ENCODE data around the gene TFAP2C. TPM values are rescaled to one million over a fixed set of nuclear protein-coding genes. Genes with fewer than 3 reads are reported as not detected.

Gene TFAP2C
- total and polyA plus RNA-seq, 9 of the 15 experiments (the other 6 are each of a cell fraction or from before 2014, with no cell fraction given) = 0.03 to 0.04 TPM; not detected in 7

DNA sequence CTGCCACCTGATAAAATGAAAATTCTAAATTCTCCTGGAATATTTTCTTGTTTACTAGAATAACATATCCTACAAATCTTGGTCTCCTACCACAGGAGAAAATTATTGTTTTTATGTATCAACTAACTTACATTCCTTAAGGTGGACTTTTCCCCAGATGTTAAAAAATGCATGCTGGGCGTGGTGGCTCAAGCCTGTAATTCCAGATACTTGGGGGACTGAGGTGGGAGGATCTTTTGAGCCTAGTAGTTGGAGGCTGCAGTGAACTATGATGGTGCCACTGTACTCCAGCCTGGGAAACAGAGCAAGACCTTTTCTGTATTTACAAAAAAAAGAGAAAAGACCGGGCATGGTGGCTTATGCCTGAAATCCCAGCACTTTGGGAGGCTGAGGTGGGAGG is 27.9 kb upstream of the TFAP2C start:
- peaks cover 2 to 27% of the 10 kb centered on the region in 2 experiments; a peak in 4 of 5 replicates for H3K27me3 ChIP-seq (ENCODE audit: control insufficient read depth in 2 of 2, insufficient read depth in 2 of 2, low read length in 2 of 2)
- no peak overlapping the region for H3K4me3 ChIP-seq
- ATAC-seq (no peak), DNase-seq (ENCODE audit: extremely low read depth in 1 of 4, low spot score in 3 of 4) (no peak), FAIRE-seq (no peak)
- no peaks in the 10 kb centered on the region for H3K36me3 ChIP-seq (ENCODE audit: control insufficient read depth, insufficient read depth, low read length)
- H4K20me1 ChIP-seq (replicated peaks; ENCODE audit: control insufficient read depth, insufficient read depth, low read length) = no peaks in the 10 kb centered on the region
- no peak overlapping the region for H3K9ac ChIP-seq (ENCODE audit: insufficient read depth in 1 of 2, low read depth in 2 of 2, low read length in 2 of 2)
- H3K9me3 ChIP-seq (replicated peaks; ENCODE audit: control insufficient read depth, insufficient read depth, low read depth, low read length) = no peaks in the 10 kb centered on the region
- in situ Hi-C loops (cut with MboI) = no loop called here
- no TSS peak for BruUV-seq (replicated peaks)
- no peak overlapping the region for H3K4me2 ChIP-seq (ENCODE audit: insufficient read depth, low read length)
- WGBS (ENCODE audit: insufficient coverage, low coverage, missing lambda C conversion rate) = 4% methylated on average over 2 of the region's 2 CpGs
- no peak overlapping the region for H2AFZ ChIP-seq (ENCODE audit: low read depth, low read length)
- H3K9me1 ChIP-seq (ENCODE audit: control insufficient read depth, insufficient read depth, low read length) = no peaks in the 10 kb centered on the region
- H3K27ac ChIP-seq (ENCODE audit: extremely low read depth, low read depth, low read length) = no peak overlapping the region
- H3K79me2 ChIP-seq (ENCODE audit: control insufficient read depth, insufficient read depth, low read length) = no peaks in the 10 kb centered on the region
- intact Hi-C loops (cut with micrococcal nuclease) = no loop called here
- ChIA-PET CTCF (ENCODE audit: low intra/inter-chr PET ratio) (no interaction called here), POLR2A (interaction anchor here (0.8 kb wide), 1 partner anchor 15 kb away, joined by 4 read pairs; no protein-coding TSS in a partner anchor)
- no peaks in the 10 kb centered on the region; a peak in 1 of 5 replicates for H3K4me1 ChIP-seq (replicated peaks in 1 of 2; ENCODE audit: control insufficient read depth in 2 of 2, insufficient read depth in 2 of 2, low read length in 2 of 2)
- TF ChIP-seq, protein P1, sequence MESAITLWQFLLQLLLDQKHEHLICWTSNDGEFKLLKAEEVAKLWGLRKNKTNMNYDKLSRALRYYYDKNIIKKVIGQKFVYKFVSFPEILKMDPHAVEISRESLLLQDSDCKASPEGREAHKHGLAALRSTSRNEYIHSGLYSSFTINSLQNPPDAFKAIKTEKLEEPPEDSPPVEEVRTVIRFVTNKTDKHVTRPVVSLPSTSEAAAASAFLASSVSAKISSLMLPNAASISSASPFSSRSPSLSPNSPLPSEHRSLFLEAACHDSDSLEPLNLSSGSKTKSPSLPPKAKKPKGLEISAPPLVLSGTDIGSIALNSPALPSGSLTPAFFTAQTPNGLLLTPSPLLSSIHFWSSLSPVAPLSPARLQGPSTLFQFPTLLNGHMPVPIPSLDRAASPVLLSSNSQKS (CRISPR knock-in tag; IDR thresholded peaks at IDR 0.05) = no peak
- TF ChIP-seq HNRNPUL1 (IDR thresholded peaks at IDR 0.05; ENCODE audit: low read length) (no peak), BACH1 (tag; IDR thresholded peaks at IDR 0.05) (no peak), SMARCC2 (IDR thresholded peaks at IDR 0.05; ENCODE audit: low read depth) (no peak), BCL6 (CRISPR knock-in tag; IDR thresholded peaks at IDR 0.05) (no peak), ZNF764 (CRISPR knock-in tag; IDR thresholded peaks at IDR 0.05; ENCODE audit: low read depth) (no peak), CCAR2 (IDR thresholded peaks at IDR 0.05; ENCODE audit: low read depth, low read length) (no peak), DNMT1 (IDR thresholded peaks at IDR 0.05) (no peak), SP1 (CRISPR knock-in tag; IDR thresholded peaks at IDR 0.05) (no peak)
- TF ChIP-seq, protein P2, sequence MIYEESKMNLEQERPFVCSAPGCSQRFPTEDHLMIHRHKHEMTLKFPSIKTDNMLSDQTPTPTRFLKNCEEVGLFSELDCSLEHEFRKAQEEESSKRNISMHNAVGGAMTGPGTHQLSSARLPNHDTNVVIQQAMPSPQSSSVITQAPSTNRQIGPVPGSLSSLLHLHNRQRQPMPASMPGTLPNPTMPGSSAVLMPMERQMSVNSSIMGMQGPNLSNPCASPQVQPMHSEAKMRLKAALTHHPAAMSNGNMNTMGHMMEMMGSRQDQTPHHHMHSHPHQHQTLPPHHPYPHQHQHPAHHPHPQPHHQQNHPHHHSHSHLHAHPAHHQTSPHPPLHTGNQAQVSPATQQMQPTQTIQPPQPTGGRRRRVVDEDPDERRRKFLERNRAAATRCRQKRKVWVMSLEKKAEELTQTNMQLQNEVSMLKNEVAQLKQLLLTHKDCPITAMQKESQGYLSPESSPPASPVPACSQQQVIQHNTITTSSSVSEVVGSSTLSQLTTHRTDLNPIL (CRISPR knock-in tag; IDR thresholded peaks at IDR 0.05) = no peak
- TF ChIP-seq, protein P3, sequence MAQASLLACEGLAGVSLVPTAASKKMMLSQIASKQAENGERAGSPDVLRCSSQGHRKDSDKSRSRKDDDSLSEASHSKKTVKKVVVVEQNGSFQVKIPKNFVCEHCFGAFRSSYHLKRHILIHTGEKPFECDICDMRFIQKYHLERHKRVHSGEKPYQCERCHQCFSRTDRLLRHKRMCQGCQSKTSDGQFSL (CRISPR knock-in tag; IDR thresholded peaks at IDR 0.05) = no peak
- TF ChIP-seq, protein P3 (tag; IDR thresholded peaks at IDR 0.05) = no peak
- TF ChIP-seq, protein P4, sequence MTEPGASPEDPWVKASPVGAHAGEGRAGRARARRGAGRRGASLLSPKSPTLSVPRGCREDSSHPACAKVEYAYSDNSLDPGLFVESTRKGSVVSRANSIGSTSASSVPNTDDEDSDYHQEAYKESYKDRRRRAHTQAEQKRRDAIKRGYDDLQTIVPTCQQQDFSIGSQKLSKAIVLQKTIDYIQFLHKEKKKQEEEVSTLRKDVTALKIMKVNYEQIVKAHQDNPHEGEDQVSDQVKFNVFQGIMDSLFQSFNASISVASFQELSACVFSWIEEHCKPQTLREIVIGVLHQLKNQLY (CRISPR knock-in tag; conservative IDR thresholded peaks at IDR 0.05) = no peak

Data from K562 (cell line).